IPS-NIHi7 (cell line): ENCODE data around the gene GIPC2.
A peak's percentile ranks its signal among the peaks of the same experiment; 100 is the strongest.
"Not testable (repeated sequence)": the region's sequence is repeated elsewhere in the genome, so short reads cannot be mapped to it uniquely, and the experiment has no call there.

Experiments used
- DNase-seq: peaks from one replicate; pipeline ENCODE4 v3.0.0; 2012; ENCODE audit warnings: mixed read lengths; ENCODE audit errors: extremely low spot score

GIPC2 gene

DNA sequence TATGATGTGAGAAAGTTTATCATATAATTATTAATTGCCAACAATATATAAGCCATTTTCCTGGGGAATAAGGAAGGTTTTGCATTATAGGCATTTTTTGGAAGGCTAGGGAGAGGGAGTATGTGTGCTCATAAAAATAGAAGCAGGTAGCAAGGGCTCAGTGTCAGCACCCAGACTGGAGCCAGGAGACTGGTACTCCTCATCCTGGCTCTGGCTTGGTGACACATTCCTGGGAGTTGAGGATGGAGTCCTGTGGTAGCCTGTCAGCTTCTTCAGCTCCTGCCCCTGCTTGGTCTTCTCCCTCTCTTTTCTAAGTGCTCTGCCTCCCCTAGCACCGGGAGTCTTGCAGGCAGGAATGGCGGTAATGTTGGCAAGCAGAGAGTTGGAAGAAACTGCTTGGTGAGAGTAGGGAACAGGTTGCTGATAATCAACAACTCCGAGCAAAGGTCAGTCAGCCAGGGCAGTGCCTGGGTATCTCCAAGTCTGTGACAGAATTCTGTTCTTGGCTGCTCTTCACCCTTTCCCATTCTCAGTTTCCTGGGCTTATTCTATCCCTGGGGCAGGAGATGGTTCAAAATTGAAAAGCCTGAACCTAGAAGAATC, 23.0 kb downstream of the GIPC2 start:
- DNase-seq = no peak

DNA sequence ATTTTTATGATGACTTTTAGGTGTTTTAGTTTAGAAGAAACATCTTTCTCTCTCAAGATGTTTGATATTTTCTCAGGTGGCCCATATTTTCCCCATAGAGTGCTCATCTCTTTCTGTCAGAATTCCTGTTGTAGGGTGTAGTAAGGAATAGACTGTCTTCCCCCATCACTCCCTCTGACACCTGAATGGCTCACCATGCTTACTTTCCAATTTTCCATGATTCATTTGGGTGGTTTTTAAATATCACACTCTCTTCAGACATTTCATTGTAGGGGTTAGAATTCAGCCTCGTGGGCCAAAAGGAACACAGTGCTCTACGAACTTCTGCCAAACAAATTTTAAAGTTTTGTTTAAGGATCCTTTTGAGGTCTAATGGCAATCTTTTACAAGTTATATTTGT, 24.0 kb downstream of the GIPC2 start:
- DNase-seq = no peak

DNA sequence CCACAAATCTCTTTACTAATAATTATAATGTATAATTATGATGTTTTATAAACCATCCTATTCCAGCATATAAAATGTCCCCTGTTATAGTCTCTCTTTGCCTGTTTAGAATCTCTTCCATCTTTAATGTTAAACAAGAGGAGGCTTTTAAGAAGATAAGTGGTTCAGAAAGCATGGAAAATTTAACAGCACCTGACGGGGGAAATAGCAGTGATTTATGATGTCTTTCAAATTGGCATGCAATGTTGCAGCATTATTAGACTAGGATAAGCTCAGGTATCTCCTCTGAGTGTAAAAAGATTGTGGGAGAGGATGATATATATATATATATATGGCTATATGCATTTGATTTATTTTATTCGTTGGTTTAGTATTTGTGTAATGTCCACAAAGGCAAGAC, 24.4 kb downstream of the GIPC2 start:
- DNase-seq = no peak

DNA sequence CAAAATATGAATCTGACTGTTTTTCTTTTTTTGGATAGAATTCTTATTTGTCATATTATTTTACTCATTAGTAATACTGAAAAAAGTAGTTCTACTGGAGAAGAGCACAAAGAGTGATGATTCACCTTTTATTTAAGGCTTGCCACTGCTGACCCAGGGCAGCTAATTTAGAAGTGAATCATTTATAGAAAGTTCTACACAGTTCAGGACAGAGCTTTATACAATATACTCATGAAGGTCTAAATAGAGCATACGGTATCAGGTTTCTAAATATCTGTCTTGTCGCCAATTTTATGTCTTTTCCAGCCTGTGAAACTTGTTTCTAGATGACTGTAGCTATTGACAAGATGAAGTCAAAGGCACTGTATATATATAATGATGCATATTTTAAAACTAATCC, 25.0 kb downstream of the GIPC2 start:
- DNase-seq = no peak

DNA sequence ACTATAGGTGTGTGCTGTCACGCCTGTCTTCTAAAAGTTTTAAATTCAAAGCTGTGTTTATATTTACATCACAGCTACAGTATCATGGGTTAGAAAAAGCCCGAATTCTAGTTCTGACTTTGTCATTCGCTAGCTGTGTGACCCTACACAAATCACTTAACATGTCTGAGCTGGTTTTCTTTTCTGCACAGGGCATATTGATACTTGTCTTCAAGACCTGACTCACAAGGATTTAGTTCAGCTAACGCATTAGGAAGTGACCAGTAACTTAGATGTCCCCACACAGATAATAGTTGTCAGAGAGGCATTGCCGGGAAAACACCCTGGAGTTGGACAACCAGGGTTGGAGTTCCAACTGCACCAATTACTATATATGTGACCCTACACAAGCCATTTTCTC, 25.9 kb downstream of the GIPC2 start:
- no peak for DNase-seq

DNA sequence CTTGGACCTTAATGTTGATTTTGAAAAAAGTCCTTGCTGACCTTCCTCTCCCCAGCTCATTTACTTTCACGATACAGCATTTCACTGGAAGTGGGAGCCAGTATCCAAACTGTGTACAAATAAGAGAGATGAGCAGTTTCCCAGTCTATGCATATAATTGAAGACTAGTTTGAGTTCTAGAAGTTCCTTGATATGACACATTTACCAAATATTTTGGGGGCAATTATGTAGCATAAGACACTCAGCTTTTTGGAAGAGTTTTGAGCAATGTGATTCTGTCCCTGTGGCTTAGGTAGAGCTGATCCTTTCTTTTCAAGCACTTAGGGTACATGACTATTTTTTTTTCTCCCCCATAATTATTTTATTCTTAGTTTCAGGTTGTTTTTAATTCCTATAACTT, 26.4 kb downstream of the GIPC2 start:
- no peak for DNase-seq

DNA sequence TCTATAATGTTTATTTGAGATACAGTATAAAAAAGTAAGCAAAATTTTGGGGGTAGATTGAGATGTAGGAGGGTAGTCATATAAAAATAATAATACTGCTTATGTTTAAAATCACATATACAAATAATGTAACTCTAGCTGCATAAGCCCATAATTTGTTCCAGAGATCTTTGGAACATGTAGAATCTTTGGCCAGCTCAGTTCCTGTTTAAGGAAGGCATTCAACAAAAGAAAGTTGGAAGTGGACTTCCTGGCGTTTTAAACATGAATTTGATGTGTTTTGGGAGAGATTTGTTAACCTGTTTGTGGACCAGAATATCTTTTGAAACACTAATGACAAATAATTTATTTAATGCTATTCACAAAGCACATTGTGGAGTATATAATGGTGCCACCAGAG, 27.7 kb downstream of the GIPC2 start:
- no peak for DNase-seq

DNA sequence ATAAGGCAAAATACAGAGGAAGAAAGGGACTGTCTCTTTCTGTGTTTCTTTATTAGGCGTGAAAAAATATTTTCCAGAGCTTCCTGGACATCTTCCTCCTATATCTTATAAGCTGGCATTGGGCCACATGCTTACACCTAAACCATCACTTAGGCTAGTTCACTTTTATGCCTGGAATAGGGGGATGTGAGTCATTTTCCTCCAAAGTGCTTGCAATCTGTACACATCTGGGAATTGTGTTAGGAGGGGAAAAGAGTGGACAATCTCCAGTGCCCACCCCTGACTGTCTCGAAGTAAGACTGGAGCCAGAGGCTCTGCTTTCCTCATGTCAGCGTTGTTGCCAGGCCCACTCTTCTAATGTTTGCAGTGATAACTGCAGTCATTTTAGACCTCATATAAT, 29.9 kb downstream of the GIPC2 start:
- no peak for DNase-seq

DNA sequence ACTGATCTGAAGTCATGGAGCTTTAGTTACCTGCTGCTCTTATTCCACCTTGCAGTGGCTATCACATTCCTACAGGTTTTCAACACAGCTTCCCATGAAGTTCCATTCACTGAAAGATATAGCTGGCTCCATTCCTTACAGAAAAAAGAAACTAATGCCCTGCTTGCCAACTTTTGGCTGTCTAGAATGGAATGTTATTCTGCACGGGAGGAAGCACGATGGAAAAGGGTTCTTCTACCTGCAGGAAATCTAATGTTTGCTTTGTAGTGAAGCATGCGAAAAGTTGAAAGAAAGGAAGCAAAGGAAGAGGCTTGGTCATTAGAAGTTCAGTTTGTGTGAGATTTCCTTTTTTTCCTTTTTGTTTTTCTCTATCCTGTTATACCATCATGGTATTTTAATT, 32.6 kb downstream of the GIPC2 start:
- DNase-seq = no peak

DNA sequence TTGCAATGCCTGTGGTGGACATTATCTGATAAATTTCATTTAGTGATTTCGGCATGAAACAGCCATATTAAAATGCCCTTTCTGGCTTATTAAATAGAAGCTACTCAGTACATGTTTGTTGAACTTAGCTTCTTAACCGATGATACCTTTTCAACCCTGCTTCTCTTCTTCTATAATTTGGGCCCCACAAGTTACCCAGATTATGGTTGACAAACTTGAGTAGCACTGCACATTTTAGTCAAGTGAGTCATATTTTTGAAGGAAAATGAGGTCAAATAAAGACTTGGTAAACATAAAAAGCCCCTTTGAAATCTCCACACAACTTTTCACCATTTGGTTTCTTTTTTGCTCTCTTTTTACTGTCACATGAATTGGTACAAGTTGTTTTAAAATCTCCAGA, 33.8 kb downstream of the GIPC2 start:
- no peak for DNase-seq

DNA sequence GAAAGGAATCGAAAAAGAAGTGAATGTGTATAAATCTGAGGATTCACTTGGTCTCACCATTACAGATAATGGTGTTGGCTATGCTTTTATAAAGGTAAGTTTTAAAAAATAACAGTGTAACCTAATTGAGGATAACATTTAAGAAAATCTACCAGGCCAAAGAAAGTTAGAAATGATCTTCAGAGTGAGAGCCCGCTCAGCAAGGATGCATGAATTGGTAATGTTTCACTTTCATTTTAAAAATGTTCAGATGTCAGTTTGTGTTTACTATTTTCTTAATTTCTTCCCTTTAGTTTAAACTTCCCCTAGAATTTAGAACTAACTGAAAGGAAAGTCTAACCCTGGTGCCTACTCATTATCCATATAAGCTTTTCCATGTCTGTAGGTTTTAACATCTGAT, 35.0 kb downstream of the GIPC2 start:
- no peak for DNase-seq

DNA sequence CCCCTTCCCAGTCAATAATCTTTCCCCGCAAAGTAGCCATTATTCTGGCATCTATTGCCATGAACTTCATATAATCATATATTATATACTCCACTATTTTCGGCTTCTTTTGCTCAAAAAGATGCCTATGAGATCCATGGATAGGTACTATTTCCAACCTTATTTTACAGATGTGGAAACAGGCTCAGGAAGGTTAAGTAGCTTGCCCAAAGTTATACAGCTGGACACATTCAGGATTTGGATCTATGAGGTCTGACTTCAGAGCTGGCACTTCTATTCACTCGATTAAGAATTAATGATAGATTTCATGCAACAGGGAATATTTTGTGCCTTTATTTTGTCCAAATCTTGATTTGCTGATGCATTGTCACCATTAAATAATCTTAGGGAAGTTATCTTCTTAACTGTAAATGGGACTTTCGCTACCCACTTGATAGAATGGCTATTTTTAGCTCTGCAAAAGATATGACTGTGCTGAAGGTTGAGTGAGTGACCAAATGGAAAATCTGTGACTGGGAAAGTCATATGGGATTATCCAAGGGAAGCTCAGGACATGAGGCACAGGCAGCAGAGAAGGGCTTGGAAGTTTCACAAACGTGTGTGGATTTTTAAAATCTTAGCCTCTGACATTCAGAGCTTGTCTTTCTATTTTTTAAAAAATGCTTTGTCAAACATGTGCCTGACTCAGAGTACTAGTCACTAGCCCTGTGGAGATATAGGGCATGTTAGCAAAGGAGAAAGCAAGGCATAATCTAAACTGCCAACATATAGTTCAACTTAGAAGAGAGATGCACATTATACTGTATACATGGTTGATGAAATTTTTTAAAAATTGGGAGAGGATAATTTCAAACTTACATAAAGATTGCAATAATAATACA, 36.5 kb downstream of the GIPC2 start:
- no peak for DNase-seq

DNA sequence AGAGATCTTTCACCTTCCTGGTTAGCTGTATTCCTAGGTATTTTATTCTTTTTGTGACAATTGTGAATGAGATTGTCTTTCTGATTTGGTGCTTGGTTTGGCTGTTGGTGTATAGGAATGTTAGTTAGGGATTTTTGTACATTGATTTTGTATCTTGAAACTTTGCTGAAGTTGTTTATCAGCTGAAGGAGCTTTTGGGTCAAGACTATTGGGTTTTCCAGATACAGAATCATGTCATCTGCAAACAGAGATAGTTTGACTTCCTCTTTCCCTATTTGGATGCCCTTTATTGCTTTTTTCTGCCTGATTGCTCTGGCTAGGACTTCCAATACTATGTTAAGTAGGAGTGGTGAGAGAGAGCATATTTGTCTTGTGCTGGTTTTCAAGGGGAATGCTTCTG, 38.9 kb downstream of the GIPC2 start:
- not testable (repeated sequence) for DNase-seq

DNA sequence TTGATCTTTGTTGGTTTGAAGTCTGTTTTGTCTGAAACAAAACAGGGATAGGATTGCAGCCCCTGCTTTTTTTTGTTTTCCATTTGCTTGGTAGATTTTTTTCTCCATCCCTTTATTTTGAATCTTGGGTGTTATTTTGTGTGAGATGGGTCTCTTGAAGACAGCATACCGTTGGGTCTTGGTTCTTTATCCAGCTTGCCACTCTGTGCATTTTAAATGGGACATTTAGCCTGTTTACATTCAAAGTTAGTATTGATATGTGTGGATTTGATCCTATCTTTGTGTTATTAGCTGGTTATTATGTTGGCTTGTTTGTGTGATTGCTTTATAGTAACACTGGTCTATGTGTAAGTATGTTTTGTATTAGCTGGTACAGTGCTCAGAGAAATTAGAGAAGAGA, 40.9 kb downstream of the GIPC2 start:
- no peak for DNase-seq

DNA sequence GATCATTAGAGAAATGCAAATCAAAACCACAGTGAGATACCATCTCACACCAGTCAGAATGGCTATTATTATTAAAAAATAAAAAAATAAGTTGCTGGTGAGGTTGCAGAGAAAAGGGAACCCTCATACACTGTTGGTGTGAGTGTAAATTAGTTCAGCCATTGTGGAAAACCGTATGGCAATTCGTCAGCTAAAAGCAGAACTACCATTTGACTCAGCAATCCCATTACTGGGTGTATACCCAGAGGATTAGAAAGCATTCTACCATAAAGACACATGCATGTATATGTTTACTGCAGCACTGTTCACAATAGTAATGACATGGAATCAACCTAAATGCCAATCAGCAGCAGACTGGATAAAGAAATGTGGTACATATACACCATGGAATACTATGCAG, 42.2 kb downstream of the GIPC2 start:
- DNase-seq = no peak

DNA sequence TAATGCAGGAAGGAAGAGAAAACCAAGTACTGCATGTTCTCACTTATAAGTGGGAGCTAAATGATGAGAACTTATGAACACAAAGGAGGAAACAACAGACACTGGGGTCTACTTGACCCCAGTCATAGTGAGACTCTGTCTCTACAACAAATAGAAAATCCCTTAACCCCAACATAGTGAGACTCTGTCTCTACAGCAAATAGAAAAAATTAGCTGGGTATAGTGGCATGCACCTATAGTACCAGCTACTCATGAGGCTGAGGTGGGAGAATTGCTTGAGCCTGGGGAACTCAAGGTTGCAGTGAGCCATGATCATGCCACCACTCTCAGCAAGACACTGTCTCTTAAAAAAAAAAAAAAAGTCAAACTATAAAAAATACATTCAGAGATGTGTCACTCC, 42.7 kb downstream of the GIPC2 start:
- DNase-seq = no peak

DNA sequence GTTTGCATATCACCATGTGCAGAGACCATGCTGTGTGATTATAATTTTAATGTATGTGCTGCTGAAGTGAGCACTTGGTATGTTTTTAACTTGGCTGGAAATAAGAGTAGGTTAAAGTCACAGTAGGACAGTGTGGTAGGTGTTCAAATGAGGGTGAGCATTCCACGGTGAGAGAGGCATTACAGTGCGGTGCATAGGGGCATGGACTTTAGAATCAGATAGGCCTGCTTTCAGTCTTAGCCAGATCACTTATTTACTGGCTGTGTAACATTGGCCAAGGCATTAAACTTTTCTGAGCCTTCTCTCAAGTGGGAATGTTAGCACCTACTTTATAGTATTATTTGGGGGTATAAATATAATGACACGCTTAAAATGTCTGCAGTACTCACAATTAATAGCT, 43.2 kb downstream of the GIPC2 start:
- DNase-seq = no peak

DNA sequence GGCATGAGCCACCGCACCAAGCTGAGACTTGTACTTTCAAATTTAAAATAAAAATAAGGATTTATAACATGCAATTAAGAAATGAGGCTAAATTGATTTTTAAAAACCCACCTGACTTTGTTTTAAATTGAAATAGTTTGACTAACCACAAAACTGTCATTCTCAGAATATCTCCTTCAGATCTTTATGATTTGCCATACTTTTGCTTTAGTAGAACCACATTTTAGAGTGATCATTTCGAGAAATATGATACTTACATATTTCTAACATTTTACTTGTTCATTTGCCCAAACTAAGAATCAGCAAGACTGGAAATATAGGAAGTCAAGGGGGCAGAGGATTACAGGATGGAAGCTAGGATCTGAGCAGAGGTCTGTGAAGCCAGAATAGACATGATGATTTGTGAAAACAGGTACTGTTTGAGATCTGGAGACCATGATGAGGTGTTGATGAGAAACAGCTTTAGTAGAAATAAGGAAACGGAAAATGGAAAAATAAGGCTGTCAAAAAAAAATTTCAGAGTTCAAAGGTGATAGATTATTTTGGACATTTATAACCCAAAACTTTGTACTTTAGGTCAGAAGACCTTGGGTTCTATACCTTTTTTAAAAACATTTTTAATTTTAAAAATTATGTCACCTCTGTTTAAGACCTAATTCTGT, 44.8 kb downstream of the GIPC2 start:
- DNase-seq = no peak

DNA sequence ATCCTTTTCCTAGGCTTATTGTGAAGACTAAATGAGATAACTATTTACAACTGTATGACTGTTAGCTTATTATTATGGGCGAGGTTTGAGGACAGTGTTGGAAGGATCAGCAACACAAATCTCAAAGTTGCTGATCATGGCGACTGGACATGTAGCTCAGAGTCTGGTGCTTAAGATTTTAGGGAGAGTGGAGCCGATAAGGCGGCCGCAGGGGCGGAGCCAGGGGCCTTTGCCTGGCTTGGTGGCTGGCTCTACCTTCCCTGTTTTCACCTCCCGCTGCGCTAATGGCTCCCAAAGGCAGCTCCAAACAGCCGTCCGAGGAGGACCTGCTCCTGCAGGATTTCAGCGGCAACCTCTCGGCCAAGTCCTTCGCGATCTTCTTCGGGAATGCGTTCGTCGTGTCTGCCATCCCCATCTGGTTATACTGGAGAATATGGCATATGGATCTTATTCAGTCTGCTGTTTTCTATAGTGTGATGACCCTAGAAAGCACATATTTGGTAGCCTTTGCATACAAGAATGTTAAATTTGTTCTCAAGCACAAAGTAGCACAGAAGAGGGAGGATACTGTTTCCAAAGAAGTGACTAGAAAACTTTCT, 45.5 kb downstream of the GIPC2 start:
- peak; percentile 40 for DNase-seq

DNA sequence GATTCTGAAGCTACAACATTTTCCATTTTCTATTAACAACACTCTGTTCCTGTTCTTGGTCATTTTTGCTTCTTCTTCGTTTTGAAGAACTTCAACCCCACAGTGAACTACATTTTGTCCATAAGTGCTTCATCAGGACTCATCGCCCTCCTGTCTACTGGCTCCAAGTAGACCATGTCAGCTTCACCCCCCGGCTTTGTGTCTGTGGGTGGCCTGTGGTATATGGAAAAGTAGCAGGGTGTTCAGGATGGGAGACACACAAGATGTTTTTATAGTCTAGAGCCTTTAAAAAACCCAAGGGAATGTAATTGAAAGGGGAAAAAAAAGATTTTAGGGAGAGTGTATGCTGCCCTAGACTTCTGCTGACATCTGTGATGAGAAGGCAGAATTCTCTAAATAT, 46.1 kb downstream of the GIPC2 start:
- DNase-seq = no peak

DNA sequence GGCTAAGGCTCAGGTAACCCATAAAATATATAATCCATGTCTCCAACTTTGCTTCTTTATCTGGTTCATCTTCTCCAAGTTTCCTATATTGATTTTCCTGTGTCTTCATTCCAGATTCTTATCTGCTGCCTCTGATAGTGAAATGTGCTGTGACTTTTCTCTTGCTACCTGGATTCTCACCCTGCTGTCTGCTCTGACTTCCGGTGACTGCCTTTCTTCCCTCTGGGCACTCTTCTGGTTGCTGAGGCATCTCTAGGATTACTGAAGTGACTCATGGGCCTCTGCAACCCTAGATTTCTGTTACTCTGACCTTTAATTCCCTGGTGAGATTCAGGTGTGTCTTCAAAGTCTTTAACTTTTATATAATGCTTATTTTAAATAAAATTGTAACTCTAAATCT, 46.9 kb downstream of the GIPC2 start:
- peak; percentile 26 for DNase-seq

DNA sequence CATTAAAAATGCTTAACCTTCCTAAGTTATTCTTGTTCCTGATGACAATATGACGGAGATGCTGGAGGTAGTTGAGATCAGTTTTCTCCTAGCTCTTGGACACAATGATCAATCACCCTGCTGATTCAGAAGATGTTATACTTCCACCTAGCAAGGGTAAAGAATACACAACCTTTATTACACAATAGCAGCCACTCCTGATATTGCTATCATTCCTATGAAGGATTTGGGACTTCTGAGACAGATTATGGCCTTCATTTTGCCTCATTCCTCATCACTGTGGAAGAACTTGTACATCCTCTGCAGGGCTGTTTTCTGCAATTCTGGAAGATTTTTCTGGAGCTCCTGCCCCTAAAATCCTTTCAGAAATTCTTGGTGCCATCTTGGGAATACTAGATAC, 47.8 kb downstream of the GIPC2 start:
- DNase-seq = no peak

DNA sequence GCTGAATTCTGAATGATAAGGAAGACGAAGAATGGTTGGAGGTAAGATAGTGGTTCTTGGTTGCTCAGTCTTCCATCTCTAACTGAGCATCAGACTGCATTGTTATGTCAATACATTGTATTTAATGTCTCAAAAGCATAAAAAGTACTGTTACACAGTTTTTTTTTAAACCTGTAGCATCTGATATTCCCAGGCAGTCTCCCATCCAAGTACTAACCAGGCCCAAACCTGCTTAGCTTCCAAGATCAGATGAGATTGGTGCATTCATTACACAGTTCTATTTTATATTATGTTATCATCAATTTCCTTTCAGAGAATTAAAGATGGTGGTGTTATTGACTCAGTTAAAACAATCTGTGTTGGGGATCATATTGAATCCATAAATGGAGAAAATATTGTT, 48.9 kb downstream of the GIPC2 start:
- no peak for DNase-seq
